Measurements from ENCODE around the gene EEF2K.

EEF2K gene

GRCh38 chr16:22253272-22253671 lies 47.2 kb downstream of the EEF2K start:
- FAIRE-seq: no peak

- no peak for FAIRE-seq
Observed at GRCh38 chr16:22255335-22255734, 49.3 kb downstream of the EEF2K start.

- FAIRE-seq: no peak
Observed at GRCh38 chr16:22257440-22257839, 51.4 kb downstream of the EEF2K start.

- no peak for FAIRE-seq
Observed at GRCh38 chr16:22260490-22260889, 54.4 kb downstream of the EEF2K start.

GRCh38 chr16:22262460-22262859 lies 56.4 kb downstream of the EEF2K start:
- FAIRE-seq: no peak

GRCh38 chr16:22264786-22265185 lies 58.7 kb downstream of the EEF2K start:
- no peak for FAIRE-seq

GRCh38 chr16:22265351-22265750 lies 59.3 kb downstream of the EEF2K start:
- no peak for FAIRE-seq

- FAIRE-seq: no peak
Observed at GRCh38 chr16:22266546-22266945, 60.5 kb downstream of the EEF2K start.

GRCh38 chr16:22267764-22268163 lies 61.7 kb downstream of the EEF2K start:
- FAIRE-seq: no peak

GRCh38 chr16:22270525-22270924 lies 64.4 kb downstream of the EEF2K start:
- FAIRE-seq: no peak

- no peak for FAIRE-seq
Observed at GRCh38 chr16:22272870-22273650, 67.0 kb downstream of the EEF2K start.

GRCh38 chr16:22274916-22275315 lies 68.8 kb downstream of the EEF2K start:
- FAIRE-seq: no peak

GRCh38 chr16:22278441-22279230 lies 72.6 kb downstream of the EEF2K start:
- no peak for FAIRE-seq

- FAIRE-seq: no peak
Observed at GRCh38 chr16:22282254-22282892, 76.3 kb downstream of the EEF2K start.

- no peak for FAIRE-seq
Observed at GRCh38 chr16:22284637-22285036, 78.6 kb downstream of the EEF2K start.

GRCh38 chr16:22285080-22285479 lies 79.0 kb downstream of the EEF2K start:
- FAIRE-seq: no peak

GRCh38 chr16:22291020-22291419 lies 84.9 kb downstream of the EEF2K start:
- FAIRE-seq: no peak

GRCh38 chr16:22291860-22292318 lies 85.8 kb downstream of the EEF2K start:
- no peak for FAIRE-seq

GRCh38 chr16:22292320-22292719 lies 86.2 kb downstream of the EEF2K start:
- no peak for FAIRE-seq

GRCh38 chr16:22293137-22294106 lies 87.3 kb downstream of the EEF2K start:
- FAIRE-seq: no peak

GRCh38 chr16:22296225-22297113 lies 90.4 kb downstream of the EEF2K start:
- FAIRE-seq: no peak

All from endometrium (tissue), 2 donors.